HEK293 (cell line): ENCODE data around the gene CYP4F11.

ENCODE experiments used
- CTCF ChIA-PET: fragments of 350-600 bp; formaldehyde crosslinking; extraction: SDS; loops from one replicate; lab custom pipeline; 2021; ENCODE audit warnings: antibody characterized with exemption; lab: Yijun Ruan, JAX
- POLR2A ChIA-PET: fragments of 300-600 bp; formaldehyde crosslinking; extraction: SDS; loops from one replicate; lab custom pipeline; 2020; ENCODE audit warnings: antibody characterized with exemption, inconsistent platforms; lab: Yijun Ruan, JAX
- H3K27ac ChIP-seq: fragments of 200-500 bp; sonication (Bioruptor generic); 2 replicates; pipeline ENCODE4 v1.5.1; 2014; ENCODE audit warnings: low read depth, low read length, control low read depth, inconsistent platforms; ENCODE audit errors: extremely low read depth
- H3K36me3 ChIP-seq, 2 experiments: fragments of 200-500 bp in 1 of 2; sonication (Bioruptor generic) in 1 of 2; 1 replicate in 1 of 2; 2 replicates in 1 of 2; pipeline ENCODE4 v1.5.1; 2014 to 2017; ENCODE audit warnings: inconsistent platforms in 2 of 2, low read length in 2 of 2; ENCODE audit not compliant: control insufficient read depth in 2 of 2, insufficient read depth in 1 of 2
- H3K4me1 ChIP-seq: fragments of 200-500 bp; sonication (Bioruptor generic); 2 replicates; pipeline ENCODE4 v1.5.1; 2014; ENCODE audit warnings: mild to moderate bottlenecking, low read length, inconsistent platforms; ENCODE audit not compliant: control insufficient read depth, insufficient read depth
- H3K4me3 ChIP-seq: 2 replicates; pipeline ENCODE4 v1.5.1; 2011; ENCODE audit warnings: low read depth, mild to moderate bottlenecking, control low read depth, low read length, moderate library complexity
- H3K9me3 ChIP-seq: fragments of 200-500 bp; sonication (Bioruptor generic); 2 replicates; pipeline ENCODE4 v1.5.1; 2014; ENCODE audit warnings: low read depth, low read length, inconsistent platforms; ENCODE audit not compliant: control insufficient read depth, insufficient read depth
- GLIS2 ChIP-seq: fragments of 450-650 bp; formaldehyde crosslinking; IDR thresholded peaks from 2 replicates; pipeline ENCODE4 v1.5.1; 2016; ENCODE audit warnings: missing biosample characterization, missing genetic modification characterization
- KLF8 ChIP-seq: fragments of 450-650 bp; formaldehyde crosslinking; IDR thresholded peaks from 2 replicates; pipeline ENCODE4 v1.5.1; 2016; ENCODE audit warnings: missing biosample characterization, missing genetic modification characterization
- KLF9 ChIP-seq: fragments of 450-650 bp; formaldehyde crosslinking; IDR thresholded peaks from 2 replicates; pipeline ENCODE4 v1.5.1; 2016; ENCODE audit warnings: missing biosample characterization, missing genetic modification characterization, low read depth
- RBAK ChIP-seq: fragments of 450-650 bp; formaldehyde crosslinking; IDR thresholded peaks from 2 replicates; pipeline ENCODE4 v1.5.1; 2016; ENCODE audit warnings: missing biosample characterization, missing genetic modification characterization
- ZBTB17 ChIP-seq: fragments of 450-650 bp; formaldehyde crosslinking; IDR thresholded peaks from 2 replicates; pipeline ENCODE4 v1.5.1; 2016; ENCODE audit warnings: missing biosample characterization, missing genetic modification characterization
- ZIC2 ChIP-seq: fragments of 450-650 bp; formaldehyde crosslinking; IDR thresholded peaks from 2 replicates; pipeline ENCODE4 v1.5.1; 2016; ENCODE audit warnings: missing biosample characterization, missing genetic modification characterization
- ZNF10 ChIP-seq: fragments of 450-650 bp; formaldehyde crosslinking; IDR thresholded peaks from 2 replicates; pipeline ENCODE4 v1.5.1; 2017; ENCODE audit warnings: missing biosample characterization, missing genetic modification characterization
- ZNF292 ChIP-seq: fragments of 450-650 bp; formaldehyde crosslinking; IDR thresholded peaks from 2 replicates; pipeline ENCODE4 v1.5.1; 2016; ENCODE audit warnings: low read depth, missing biosample characterization, missing genetic modification characterization, borderline replicate concordance
- ZNF311 ChIP-seq: fragments of 450-650 bp; formaldehyde crosslinking; IDR thresholded peaks from 2 replicates; pipeline ENCODE4 v1.5.1; 2017; ENCODE audit warnings: missing biosample characterization, missing genetic modification characterization, borderline replicate concordance
- ZNF366 ChIP-seq: fragments of 450-650 bp; formaldehyde crosslinking; conservative IDR thresholded peaks from 2 replicates; pipeline ENCODE4 v1.5.1; 2016; ENCODE audit warnings: missing biosample characterization, missing genetic modification characterization
- ZNF473 ChIP-seq: fragments of 450-650 bp; formaldehyde crosslinking; IDR thresholded peaks from 2 replicates; pipeline ENCODE4 v1.5.1; 2017; ENCODE audit warnings: missing biosample characterization, missing genetic modification characterization
- ZNF529 ChIP-seq: fragments of 450-650 bp; formaldehyde crosslinking; IDR thresholded peaks from 2 replicates; pipeline ENCODE4 v1.5.1; 2017; ENCODE audit warnings: missing genetic modification characterization, missing biosample characterization; ENCODE audit not compliant: insufficient replicate concordance
- ZNF785 ChIP-seq: fragments of 450-650 bp; formaldehyde crosslinking; IDR thresholded peaks from 2 replicates; pipeline ENCODE4 v1.5.1; 2016; ENCODE audit warnings: missing biosample characterization, missing genetic modification characterization
- ZSCAN18 ChIP-seq: fragments of 450-650 bp; formaldehyde crosslinking; IDR thresholded peaks from 2 replicates; pipeline ENCODE4 v1.5.1; 2016; ENCODE audit warnings: missing biosample characterization, missing genetic modification characterization
- ZSCAN30 ChIP-seq: fragments of 450-650 bp; IDR thresholded peaks from 2 replicates; pipeline ENCODE4 v1.5.1; 2018; ENCODE audit warnings: missing biosample characterization, mild to moderate bottlenecking, missing genetic modification characterization, moderate library complexity
- TF ChIP-seq, protein P1 (sequence below): fragments of 450-650 bp; formaldehyde crosslinking; IDR thresholded peaks from 2 replicates; pipeline ENCODE4 v1.5.1; 2017; ENCODE audit warnings: missing biosample characterization, mild to moderate bottlenecking, missing genetic modification characterization, moderate library complexity
- TF ChIP-seq, protein P2 (sequence below): fragments of 450-650 bp; formaldehyde crosslinking; IDR thresholded peaks from 2 replicates; pipeline ENCODE4 v1.5.1; 2016; ENCODE audit warnings: missing biosample characterization, missing genetic modification characterization
- TF ChIP-seq, protein P3 (sequence below): fragments of 450-650 bp; IDR thresholded peaks from 2 replicates; pipeline ENCODE4 v1.5.1; 2018; ENCODE audit warnings: missing biosample characterization, mild to moderate bottlenecking, missing genetic modification characterization
- TF ChIP-seq, protein P4 (sequence below): fragments of 450-650 bp; formaldehyde crosslinking; IDR thresholded peaks from 2 replicates; pipeline ENCODE4 v1.5.1; 2016; ENCODE audit warnings: missing biosample characterization, missing genetic modification characterization

Gene CYP4F11

GRCh38 chr19:15895876-15896430, 38.4 kb downstream of the CYP4F11 start:
- TF ChIP-seq ZBTB17 (tag by site-specific recombination) (peak; percentile 95), ZNF311 (no peak), ZNF366 (tag by site-specific recombination) (peak; percentile 84), RBAK (no peak)
- TF ChIP-seq, all 188 proteins: peak for 2
- POLR2A ChIA-PET: no interaction called here

DNA sequence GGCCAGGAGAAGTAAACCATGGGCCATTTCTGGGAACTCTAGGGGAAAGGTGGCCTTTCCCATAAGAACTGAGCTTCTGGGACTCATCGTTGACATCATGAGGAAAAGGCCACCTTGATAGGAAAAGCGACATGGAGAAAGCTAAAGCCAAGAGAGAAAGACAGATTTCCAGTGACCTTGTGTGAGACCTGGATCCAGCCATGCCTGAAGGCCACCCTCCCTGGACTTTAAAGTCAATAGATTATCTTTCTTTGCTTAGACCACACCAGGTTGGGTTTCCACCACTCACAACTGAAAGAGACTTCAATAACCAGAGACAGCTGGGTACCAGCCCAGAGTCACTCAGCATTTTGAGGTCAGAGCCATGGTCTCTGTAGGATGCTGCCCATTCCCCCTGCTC, 40.0 kb downstream of the CYP4F11 start:
- Histone ChIP-seq H3K36me3 (no peaks in the 10 kb centered on the region), H3K4me1 (no peaks in the 10 kb centered on the region), H3K4me3 (no peak overlapping the region), H3K27ac (no peak overlapping the region), H3K9me3 (no peaks in the 10 kb centered on the region)
- TF ChIP-seq, protein P1, sequence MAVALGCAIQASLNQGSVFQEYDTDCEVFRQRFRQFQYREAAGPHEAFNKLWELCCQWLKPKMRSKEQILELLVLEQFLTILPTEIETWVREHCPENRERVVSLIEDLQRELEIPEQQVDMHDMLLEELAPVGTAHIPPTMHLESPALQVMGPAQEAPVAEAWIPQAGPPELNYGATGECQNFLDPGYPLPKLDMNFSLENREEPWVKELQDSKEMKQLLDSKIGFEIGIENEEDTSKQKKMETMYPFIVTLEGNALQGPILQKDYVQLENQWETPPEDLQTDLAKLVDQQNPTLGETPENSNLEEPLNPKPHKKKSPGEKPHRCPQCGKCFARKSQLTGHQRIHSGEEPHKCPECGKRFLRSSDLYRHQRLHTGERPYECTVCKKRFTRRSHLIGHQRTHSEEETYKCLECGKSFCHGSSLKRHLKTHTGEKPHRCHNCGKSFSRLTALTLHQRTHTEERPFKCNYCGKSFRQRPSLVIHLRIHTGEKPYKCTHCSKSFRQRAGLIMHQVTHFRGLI (tag by site-specific recombination): no peak
- TF ChIP-seq ZNF10 (tag by site-specific recombination): no peak
- TF ChIP-seq ZNF785 (tag by site-specific recombination): no peak
- no peak for TF ChIP-seq ZSCAN30 (tag by site-specific recombination)
- no peak for TF ChIP-seq ZNF292 (tag by site-specific recombination)
- TF ChIP-seq ZNF473 (tag by site-specific recombination): no peak
- no peak for TF ChIP-seq KLF9 (tag by site-specific recombination)
- TF ChIP-seq, protein P2, sequence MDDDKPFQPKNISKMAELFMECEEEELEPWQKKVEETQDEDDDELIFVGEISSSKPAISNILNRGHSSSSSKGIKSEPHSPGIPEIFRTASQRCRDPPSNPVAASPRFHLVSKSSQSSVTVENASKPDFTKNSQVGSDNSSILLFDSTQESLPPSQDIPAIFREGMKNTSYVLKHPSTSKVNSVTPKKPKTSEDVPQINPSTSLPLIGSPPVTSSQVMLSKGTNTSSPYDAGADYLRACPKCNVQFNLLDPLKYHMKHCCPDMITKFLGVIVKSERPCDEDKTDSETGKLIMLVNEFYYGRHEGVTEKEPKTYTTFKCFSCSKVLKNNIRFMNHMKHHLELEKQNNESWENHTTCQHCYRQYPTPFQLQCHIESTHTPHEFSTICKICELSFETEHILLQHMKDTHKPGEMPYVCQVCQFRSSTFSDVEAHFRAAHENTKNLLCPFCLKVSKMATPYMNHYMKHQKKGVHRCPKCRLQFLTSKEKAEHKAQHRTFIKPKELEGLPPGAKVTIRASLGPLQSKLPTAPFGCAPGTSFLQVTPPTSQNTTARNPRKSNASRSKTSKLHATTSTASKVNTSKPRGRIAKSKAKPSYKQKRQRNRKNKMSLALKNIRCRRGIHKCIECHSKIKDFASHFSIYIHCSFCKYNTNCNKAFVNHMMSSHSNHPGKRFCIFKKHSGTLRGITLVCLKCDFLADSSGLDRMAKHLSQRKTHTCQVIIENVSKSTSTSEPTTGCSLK: no peak
- TF ChIP-seq ZNF529: no peak
- no peak for TF ChIP-seq ZBTB17 (tag by site-specific recombination)
- TF ChIP-seq ZSCAN18 (tag by site-specific recombination): no peak
- TF ChIP-seq, protein P3, sequence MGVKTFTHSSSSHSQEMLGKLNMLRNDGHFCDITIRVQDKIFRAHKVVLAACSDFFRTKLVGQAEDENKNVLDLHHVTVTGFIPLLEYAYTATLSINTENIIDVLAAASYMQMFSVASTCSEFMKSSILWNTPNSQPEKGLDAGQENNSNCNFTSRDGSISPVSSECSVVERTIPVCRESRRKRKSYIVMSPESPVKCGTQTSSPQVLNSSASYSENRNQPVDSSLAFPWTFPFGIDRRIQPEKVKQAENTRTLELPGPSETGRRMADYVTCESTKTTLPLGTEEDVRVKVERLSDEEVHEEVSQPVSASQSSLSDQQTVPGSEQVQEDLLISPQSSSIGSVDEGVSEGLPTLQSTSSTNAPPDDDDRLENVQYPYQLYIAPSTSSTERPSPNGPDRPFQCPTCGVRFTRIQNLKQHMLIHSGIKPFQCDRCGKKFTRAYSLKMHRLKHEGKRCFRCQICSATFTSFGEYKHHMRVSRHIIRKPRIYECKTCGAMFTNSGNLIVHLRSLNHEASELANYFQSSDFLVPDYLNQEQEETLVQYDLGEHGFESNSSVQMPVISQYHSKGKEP (tag by site-specific recombination): no peak
- TF ChIP-seq, protein P4, sequence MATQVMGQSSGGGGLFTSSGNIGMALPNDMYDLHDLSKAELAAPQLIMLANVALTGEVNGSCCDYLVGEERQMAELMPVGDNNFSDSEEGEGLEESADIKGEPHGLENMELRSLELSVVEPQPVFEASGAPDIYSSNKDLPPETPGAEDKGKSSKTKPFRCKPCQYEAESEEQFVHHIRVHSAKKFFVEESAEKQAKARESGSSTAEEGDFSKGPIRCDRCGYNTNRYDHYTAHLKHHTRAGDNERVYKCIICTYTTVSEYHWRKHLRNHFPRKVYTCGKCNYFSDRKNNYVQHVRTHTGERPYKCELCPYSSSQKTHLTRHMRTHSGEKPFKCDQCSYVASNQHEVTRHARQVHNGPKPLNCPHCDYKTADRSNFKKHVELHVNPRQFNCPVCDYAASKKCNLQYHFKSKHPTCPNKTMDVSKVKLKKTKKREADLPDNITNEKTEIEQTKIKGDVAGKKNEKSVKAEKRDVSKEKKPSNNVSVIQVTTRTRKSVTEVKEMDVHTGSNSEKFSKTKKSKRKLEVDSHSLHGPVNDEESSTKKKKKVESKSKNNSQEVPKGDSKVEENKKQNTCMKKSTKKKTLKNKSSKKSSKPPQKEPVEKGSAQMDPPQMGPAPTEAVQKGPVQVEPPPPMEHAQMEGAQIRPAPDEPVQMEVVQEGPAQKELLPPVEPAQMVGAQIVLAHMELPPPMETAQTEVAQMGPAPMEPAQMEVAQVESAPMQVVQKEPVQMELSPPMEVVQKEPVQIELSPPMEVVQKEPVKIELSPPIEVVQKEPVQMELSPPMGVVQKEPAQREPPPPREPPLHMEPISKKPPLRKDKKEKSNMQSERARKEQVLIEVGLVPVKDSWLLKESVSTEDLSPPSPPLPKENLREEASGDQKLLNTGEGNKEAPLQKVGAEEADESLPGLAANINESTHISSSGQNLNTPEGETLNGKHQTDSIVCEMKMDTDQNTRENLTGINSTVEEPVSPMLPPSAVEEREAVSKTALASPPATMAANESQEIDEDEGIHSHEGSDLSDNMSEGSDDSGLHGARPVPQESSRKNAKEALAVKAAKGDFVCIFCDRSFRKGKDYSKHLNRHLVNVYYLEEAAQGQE (tag by site-specific recombination): no peak
- TF ChIP-seq ZIC2: no peak
- TF ChIP-seq KLF8: no peak
- no peak for TF ChIP-seq GLIS2 (tag by site-specific recombination)
- ChIA-PET POLR2A (no interaction called here), CTCF (interaction anchor here (0.6 kb wide), 1 partner anchor 262 kb away, joined by 4 read pairs; no protein-coding TSS in a partner anchor)

More at GRCh38 chr19:15895876-15896430, 38.4 kb downstream of the CYP4F11 start:
- Histone ChIP-seq H3K36me3 (no peaks in the 10 kb centered on the region), H3K27ac (no peak overlapping the region), H3K4me1 (no peaks in the 10 kb centered on the region), H3K4me3 (no peak overlapping the region), H3K9me3 (no peaks in the 10 kb centered on the region)
- CTCF ChIA-PET: no interaction called here
